Left colon (tissue), 2 donors: Measurements from ENCODE around the gene SERPINA12. TPM values are rescaled to one million over a fixed set of nuclear protein-coding genes. Genes with fewer than 3 reads are reported as not detected.
"Not testable (repeated sequence)": the region's sequence is repeated elsewhere in the genome, so short reads cannot be mapped to it uniquely, and the experiment has no call there.

Experiments used
- ATAC-seq: fragments of 200-7000 bp; cut with Tn5 transposase; one replicate; pipeline ENCODE4 v1.9.1; 2020; ENCODE audit warnings: mild to moderate bottlenecking, moderate library complexity
- DNase-seq, 2 donors: peaks; one replicate each; pipeline ENCODE4 v3.0.0-alpha.2; 2020
- intact Hi-C, 2 donors: fragments of 100-400 bp; cut with DNase I in 1 of 2; cut with micrococcal nuclease in 1 of 2; formaldehyde crosslinking; loops; one replicate each; pipeline versions ENCODE4 v1.11.2 to v1.14.0; 2022; cut with DNase I, micrococcal nuclease
- total RNA-seq, 2 donors: library from RNA; stranded (reverse); fragmentation: NEBNext Ultra II Directional; extraction: Animal tissue kit (Norgen Biotek cat#: 25700); gene quantifications; one replicate each; pipeline ENCODE4 v1.2.1, GENCODE V29; 2021
- donor health status: DM: no; HTN: no; CAD: no.
- donor health status: DM: yes; HTN: yes; CAD: no.

The SERPINA12 gene
- total RNA-seq, 2 donors from 2014 or later: not detected

GRCh38 chr14:94500264-94500663, 9.0 kb downstream of the SERPINA12 start:
- no peak for DNase-seq
- ATAC-seq: no peak
- intact Hi-C loops: no loop called here

- intact Hi-C loops: no loop called here
- DNase-seq: no peak
- ATAC-seq: no peak
Measured at GRCh38 chr14:94499673-94500072, 9.6 kb downstream of the SERPINA12 start.

- DNase-seq: no peak
- ATAC-seq: no peak
Measured at GRCh38 chr14:94498215-94498614, 11.1 kb downstream of the SERPINA12 start.

GRCh38 chr14:94494085-94494484, 15.2 kb downstream of the SERPINA12 start:
- DNase-seq (no peak), ATAC-seq (no peak)
- intact Hi-C loops: no loop called here

More at GRCh38 chr14:94498215-94498614, 11.1 kb downstream of the SERPINA12 start:
- intact Hi-C loops: no loop called here

DNA sequence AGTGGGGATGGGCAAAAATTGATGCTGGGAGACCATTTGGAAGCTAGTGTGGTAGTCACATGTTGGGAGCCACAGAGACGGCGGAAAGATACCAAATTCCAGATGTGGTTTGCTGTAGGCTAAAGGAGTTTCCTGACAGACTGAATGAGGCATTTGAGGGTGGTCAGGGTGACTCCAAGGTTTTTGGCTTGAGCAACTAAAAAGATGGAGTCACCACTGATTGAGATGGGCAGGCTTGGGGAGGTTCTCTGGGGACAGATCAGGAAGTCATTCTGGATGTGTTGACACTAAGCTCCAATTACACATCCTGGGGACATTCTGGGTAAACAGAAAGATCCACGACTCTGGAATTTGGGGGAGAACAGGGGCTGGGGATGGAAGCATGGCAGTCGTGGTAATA, 17.8 kb downstream of the SERPINA12 start:
- intact Hi-C loops: no loop called here
- DNase-seq: no peak
- ATAC-seq: no peak

DNA sequence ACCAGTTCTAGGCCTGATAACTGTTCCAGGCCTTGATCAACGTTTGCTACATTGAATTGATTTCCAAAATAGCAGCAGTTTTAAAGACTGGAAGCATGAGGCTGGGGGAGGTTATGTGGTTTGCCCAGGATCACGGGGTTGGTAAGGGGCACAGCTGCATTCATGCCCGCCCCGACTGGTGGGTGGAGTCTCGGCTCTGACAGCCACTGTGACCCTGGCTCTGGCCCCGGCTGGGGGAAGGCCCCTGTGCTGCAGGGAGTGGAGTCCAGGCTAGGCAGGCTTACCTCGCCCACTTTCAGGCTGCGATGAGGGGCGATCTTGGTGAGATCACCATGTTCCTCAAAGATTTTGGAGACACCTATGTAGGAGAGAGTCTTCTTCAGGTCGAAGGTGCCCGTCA, 19.9 kb downstream of the SERPINA12 start:
- DNase-seq: no peak
- intact Hi-C loops: no loop called here
- ATAC-seq: no peak

- no peak for DNase-seq
- intact Hi-C loops: no loop called here
- no peak for ATAC-seq
Measured at GRCh38 chr14:94486883-94487282, 22.4 kb downstream of the SERPINA12 start.

DNA sequence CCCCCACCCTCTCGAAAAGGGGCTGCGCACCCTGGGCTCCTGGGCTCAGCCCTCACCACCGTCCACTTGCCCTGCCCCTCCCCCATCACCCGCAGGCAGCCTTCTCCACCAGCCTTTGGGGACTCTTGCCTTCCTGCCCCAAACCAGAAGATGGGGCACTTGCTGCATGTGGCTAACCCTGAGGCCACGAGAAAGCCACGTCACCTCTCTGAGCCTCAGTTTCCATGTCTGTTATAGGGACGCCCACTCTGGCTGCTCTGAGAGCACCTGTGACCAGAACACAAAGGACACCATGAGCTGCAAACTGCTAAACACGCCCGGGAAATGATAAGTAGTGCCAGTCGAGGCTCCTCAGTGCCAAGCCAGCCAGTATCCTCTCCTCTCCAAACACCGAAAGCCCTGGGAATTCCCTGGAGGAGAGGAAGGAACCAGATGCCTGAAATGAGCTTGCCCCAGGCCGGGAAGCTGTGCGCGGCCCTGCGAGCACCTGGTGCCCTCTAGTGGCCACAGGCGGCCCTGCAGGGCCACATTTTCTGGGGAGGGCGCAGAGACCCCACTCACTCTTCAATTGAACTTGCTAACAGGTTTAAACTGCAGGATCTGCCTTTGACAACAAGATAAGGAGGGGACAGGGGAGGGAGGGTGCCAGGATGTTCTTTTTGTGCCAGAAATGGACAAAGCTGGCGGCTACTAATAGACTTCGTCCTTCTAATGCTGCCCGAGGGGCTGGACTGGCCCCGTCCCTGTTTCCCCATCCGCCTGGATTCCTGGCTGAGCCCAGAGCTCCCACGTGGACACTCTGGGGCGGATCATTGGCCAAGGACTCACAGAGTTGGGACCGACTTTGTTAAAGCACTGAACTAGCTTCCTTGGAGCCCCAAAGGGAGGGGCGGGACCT, 23.1 kb downstream of the SERPINA12 start:
- DNase-seq (peak in 1 of 2 donors; percentile 43), ATAC-seq (peak; percentile 64)
- intact Hi-C loops: no loop called here

DNA sequence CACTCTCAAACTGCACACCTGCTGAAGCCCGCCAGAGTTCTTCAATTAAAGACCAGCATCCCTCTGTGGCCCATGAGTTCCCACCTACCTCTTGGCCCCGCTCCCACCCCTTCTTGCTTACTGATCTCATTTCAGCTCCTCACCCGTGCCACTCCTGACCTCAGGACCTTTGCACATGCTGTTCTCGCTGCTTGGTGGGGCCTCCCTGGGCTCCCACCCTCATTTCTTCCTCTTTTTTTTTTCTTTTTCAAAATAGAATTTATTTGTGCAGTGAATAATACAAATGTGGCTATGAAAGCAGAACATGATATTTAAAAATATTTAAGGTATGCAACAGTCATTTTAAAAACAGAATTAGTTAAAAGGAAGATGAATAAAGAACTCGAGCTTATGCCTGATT, 24.8 kb downstream of the SERPINA12 start:
- DNase-seq (no peak), ATAC-seq (no peak)
- intact Hi-C loops: no loop called here

DNA sequence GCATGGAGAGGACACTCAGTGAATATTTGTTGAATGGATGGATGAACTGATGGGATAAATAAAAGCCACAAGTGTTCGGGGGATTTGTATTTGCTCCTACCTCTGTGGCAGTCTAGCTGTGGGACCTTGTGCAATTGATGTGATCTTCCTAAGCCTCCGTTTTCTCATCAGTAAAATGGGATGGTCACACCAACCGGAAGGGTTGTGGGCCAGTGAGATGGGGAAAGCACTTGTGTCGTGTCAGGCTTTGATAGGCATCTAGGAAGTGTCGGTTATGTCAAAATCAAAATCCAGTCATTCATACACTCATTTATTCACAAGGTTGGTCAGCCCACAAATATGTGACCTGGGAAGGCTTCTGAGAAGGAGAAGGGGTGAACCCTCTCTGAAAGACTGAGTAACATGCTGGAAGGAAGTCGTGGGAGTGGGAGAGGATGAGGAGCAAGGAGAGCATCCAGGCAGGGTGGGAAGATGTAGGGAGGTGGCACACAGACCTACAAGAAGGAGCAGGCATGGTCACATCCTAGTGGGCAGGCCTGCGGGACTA, 25.5 kb downstream of the SERPINA12 start:
- no peak for ATAC-seq
- intact Hi-C loops: no loop called here
- DNase-seq: no peak

- no peak for DNase-seq
- ATAC-seq: no peak
- intact Hi-C loops: no loop called here
Measured at GRCh38 chr14:94483071-94483451, 26.2 kb downstream of the SERPINA12 start.

DNA sequence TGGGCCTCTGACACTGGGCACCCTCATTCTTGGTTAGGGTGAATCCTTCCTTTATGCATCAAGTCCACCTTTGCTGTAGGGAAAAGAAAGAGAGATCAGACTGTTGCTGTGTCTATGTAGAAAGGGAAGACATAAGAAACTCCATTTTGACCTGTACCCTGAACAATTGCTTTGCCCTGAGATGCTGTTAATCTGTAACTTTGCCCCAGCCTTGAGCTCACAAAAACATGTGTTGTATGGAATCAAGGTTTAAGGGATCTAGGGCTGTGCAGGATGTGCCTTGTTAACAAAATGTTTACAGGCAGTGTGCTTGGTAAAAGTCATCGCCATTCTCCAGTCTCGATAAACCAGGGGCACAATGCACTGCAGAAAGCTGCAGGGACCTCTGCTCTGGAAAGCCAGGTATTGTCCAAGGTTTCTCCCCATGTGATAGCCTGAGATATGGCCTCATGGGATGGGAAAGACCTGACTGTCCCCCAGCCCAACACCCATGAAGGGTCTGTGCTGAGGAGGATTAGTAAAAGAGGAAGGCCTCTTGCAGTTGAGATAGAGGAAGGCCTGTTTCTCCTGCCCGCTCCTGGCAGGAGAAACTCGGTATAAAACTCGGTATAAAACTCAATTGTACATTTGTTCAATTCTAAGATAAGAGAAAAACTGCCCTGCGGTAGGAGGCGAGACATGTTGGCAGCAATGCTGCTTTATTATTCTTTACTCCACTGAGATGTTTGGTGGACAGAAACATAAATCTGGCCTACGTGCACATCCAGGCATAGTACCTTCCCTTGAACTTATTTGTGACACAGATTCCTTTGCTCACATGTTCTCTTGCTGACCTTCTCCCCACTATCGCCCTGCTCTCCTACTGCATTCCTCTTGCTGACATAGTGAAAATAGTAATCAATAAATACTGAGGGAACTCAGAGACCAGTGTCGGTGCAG, 26.9 kb downstream of the SERPINA12 start:
- ATAC-seq, intact Hi-C loops, DNase-seq: not testable (repeated sequence)

DNA sequence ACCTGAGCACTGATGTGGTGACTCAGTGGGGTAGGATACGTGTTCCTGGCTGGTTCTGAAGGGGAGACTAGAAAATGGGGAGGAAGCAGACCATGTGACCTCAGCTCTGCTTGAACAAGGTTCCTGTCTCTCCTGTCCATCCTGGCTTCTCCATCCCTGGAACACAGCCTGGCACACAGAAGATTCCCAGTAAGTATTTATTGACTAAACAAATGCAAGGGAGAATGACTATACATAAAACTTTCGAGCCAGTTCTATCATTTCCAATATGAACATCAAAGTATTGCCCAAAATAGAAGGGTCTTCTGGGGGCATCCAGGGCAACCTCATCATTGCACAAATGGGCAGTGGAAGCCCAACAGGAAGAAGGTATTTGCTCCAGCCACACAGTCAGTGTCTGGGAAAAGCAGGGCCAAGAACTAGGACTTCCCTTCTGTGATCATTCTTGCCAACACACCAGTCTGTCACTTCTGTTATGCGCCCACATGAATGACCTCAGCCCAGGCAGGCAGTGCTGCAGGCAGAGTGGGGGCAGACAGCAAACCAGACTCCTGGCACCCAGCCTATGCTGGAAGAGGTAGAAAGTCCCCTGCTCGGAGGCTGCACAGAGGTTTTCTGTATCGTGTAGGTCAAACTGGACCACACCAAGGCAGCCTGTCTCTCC, 27.7 kb downstream of the SERPINA12 start:
- ATAC-seq (no peak), DNase-seq (no peak)
- intact Hi-C loops: no loop called here

- DNase-seq (no peak), ATAC-seq (no peak)
- intact Hi-C loops: no loop called here
Measured at GRCh38 chr14:94480809-94481208, 28.5 kb downstream of the SERPINA12 start.

DNA sequence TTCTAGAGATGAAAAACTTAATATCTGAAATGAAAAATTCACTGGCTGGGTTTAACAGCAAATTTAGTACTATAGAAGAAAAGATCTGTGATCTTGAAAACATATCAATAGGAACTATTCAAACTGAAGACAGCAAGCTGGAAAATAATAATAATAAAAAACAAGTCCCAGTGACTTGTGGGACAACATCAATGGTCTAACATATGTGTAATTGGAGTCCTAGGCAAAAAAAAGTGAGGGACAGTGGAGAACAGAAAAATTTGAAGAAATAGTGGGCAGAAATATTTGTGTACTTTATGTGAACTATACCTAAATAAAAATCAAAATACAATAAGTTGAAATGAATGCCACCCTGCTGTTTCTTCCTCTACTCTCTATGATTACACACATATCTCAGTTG, 30.8 kb downstream of the SERPINA12 start:
- no peak for DNase-seq
- intact Hi-C loops: no loop called here
- ATAC-seq: no peak

DNA sequence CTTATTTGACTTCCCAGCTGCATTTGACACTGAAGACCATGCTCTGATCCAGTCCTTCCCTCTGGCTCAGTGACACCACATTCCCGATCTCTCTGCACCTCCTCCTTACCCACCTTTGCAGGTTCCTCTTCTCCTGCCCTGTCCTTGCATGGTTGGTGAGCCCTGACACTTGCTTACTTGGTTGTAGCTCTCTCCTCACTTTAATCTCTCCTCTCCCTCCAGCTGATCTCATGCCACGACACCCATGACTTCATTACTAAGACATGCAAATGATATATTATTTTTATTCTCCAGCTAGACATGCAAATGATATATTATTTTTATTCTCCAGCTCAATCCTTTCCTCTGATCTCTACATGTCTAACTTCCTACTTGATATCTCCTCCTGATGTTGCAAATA, 33.2 kb downstream of the SERPINA12 start, which contains the start of gene SERPINA9:
Gene SERPINA9 (minus strand): TSS at position 175 of the 400 bp plus-strand sequence. CDS start 6,357 bp downstream, outside the sequence.
- DNase-seq: no peak
- intact Hi-C loops: no loop called here
- no peak for ATAC-seq

DNA sequence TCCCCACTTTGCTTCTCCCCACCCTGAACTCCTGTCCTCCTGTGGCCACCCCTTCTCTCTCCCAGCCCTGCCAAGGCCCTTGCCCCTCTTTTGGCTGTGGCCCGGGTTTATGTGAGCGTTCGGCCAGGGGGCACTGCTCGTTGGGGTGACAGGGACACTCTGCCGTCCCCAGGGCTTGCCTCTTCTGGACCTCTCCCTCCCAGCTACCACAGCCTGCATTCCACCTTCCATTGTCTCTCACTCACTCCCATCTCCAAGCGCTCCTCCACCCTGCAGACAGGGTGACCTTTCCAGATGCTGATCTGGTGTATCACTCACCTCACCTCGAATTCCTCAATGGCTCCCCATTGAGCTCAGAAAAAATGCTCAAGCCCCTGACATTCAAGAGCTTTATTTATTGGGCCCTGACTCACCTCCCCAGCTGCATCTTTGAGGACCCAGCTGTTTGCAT, 34.7 kb downstream of the SERPINA12 start:
- ATAC-seq (no peak), DNase-seq (no peak)
- intact Hi-C loops: no loop called here

DNA sequence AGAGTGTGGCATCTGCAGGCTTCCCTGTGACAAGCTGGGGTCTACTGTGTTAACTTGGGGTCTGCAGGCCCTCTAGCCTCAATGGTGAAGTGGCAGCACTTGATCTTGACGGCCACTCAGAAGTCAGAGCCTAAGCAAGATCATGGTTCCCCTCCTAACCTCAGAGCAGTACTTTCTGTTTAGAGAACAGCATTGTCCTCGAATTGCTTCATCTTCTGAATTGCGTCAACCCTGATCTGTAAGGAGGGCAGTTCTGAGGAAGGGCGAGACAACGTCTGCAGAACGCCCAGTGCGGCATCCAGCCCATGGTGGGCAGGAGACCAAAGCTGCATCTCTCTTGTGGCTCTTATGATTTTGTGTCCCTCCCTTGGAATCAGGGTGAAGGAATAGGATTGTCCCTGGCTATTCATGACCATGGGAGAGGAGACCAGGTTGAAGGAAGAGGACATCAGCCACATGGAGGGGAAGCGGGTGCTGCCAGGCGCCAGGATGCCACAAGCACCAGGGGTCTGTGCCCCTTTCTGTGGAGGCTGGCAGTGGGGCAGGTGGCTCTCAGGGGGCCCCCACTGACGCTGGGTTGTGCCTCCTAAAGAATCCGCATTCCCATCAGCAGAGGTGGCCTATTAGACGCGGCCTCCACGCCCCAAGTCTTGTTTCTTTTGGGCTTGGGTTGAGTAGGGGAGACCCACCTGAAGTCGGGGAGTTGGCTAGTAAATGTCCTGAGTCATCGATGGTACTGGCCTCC, 35.4 kb downstream of the SERPINA12 start:
- ATAC-seq: no peak
- DNase-seq: no peak
- intact Hi-C loops: no loop called here
